C4-2B (cell line): Measurements from ENCODE around the gene CXCL14.

Experiments used
- CTCF ChIP-seq: fragments of 450-650 bp; conservative IDR thresholded peaks from 2 replicates; pipeline ENCODE4 v1.5.1; 2017; ENCODE audit warnings: mild to moderate bottlenecking
- ZFX ChIP-seq: fragments of 450-650 bp; IDR thresholded peaks from 2 replicates; pipeline ENCODE4 v1.6.1; 2017

DNA sequence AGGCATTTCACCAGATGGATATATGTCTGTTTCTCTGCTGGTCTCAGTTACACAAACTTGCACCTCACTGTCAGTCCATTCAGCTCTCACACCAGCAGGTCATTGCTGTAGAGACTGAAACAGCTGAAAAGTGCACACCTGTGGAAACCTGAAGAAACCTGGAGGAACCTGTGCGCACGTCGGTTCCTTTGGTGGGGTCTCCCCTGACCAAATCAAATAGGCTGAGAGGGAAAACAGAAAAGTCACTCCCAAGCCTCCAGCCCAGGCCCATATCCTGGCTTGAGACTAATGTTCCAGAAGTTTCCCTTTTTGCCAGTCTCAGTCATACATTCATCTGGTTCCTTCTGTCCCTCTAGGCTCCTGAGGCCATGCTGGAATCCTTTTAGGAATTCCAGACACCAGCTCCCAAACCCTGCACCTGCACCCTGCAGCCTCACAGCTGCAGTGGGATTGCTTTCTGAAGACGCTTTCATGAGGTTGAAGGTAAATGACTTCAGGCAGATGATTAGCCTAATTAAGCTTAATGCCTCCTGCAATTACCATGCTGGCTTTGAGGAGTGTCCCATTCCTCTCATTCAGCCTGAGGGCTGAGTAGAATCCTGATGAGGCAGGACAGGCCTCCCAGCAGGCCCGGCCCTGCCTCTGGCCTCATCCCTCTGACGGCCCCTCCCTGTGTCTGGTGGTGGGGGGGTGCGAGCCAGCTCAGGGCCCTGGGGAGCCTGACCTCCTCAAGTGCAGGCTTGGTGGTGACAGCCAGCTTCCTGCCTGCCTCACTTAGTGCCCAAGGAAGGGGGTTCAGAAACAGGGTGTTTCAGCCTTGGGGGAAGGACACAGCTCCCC is 24.3 kb upstream of the CXCL14 start:
- TF ChIP-seq CTCF: no peak
- no peak for TF ChIP-seq ZFX
